Small intestine (tissue), 7 donors: ENCODE results near the gene PMS1. TPM values are rescaled to one million over a fixed set of nuclear protein-coding genes. Genes with fewer than 3 reads are reported as not detected.

Source experiments
- DNase-seq, 2 donors: peaks; one replicate each; pipeline versions ENCODE4 v3.0.0 to v3.0.0-alpha.2; 2013
- FAIRE-seq: peaks from 2 replicates; lab custom pipeline; 2012; peaks lifted over from hg19 to GRCh38; lab: Jason Lieb, UNC
- H3K27ac ChIP-seq, 3 donors: one replicate each; pipeline ENCODE4 v1.5.1; 2013; ENCODE audit warnings: low read length in 2 of 3, mild to moderate bottlenecking in 2 of 3, control low read depth in 1 of 3, inconsistent platforms in 1 of 3, low read depth in 1 of 3, moderate library complexity in 1 of 3
- H3K27me3 ChIP-seq, 3 donors: one replicate each; pipeline ENCODE4 v1.6.1; 2013; ENCODE audit warnings: low read length in 3 of 3, inconsistent platforms in 1 of 3; ENCODE audit not compliant: control insufficient read depth in 3 of 3, insufficient read depth in 3 of 3
- H3K36me3 ChIP-seq, 3 donors: one replicate each; pipeline ENCODE4 v1.6.1; 2013; ENCODE audit warnings: low read length in 3 of 3, inconsistent platforms in 1 of 3, low read depth in 1 of 3, mild to moderate bottlenecking in 1 of 3, moderate library complexity in 1 of 3; ENCODE audit not compliant: control insufficient read depth in 3 of 3, insufficient read depth in 2 of 3
- H3K4me1 ChIP-seq, 3 donors: one replicate each; pipeline ENCODE4 v1.6.1; 2013; ENCODE audit warnings: low read length in 2 of 3, inconsistent platforms in 1 of 3, low read depth in 1 of 3, mild to moderate bottlenecking in 1 of 3, moderate library complexity in 1 of 3; ENCODE audit not compliant: control insufficient read depth in 3 of 3, insufficient read depth in 2 of 3
- H3K4me3 ChIP-seq, 3 donors: one replicate each; pipeline ENCODE4 v1.5.1; 2013; ENCODE audit warnings: low read length in 3 of 3, control low read depth in 1 of 3, inconsistent platforms in 1 of 3, low read depth in 1 of 3, mild to moderate bottlenecking in 1 of 3, moderate library complexity in 1 of 3
- H3K9me3 ChIP-seq, 2 donors: one replicate each; pipeline ENCODE4 v1.6.1; 2013; ENCODE audit warnings: low read depth in 1 of 2, low read length in 1 of 2; ENCODE audit not compliant: control insufficient read depth in 2 of 2, insufficient read depth in 1 of 2
- WGBS, 3 donors: extraction: QIAGEN DNeasy Blood & Tissue Kit; methylation state at CpG; one replicate each; pipeline ENCODE4 v1.1.7; 2013; 5-methylcytosine and 5-hydroxymethylcytosine counted together
- polyA plus RNA-seq, 4 donors: library from polyadenylated mRNA; stranded (reverse) in 3 of 4; unstranded in 1 of 4; fragments of 200-250 nt in 3 of 4; fragments of 120-200 nt in 1 of 4; gene quantifications; one replicate each; pipeline versions ENCODE4 v1.2.1 to v1.2.3, GENCODE V29; 2013
- donor health status: healthy with polysubstance abuse.
- donor health status: control.
- donor health status: control.
- donor health status: Bipolar disorder and iron deficiency.
- donor health status: healthy.

Gene PMS1
- polyA plus RNA-seq, 4 donors = 2.4 to 13.5 (median 8.7) TPM

DNA sequence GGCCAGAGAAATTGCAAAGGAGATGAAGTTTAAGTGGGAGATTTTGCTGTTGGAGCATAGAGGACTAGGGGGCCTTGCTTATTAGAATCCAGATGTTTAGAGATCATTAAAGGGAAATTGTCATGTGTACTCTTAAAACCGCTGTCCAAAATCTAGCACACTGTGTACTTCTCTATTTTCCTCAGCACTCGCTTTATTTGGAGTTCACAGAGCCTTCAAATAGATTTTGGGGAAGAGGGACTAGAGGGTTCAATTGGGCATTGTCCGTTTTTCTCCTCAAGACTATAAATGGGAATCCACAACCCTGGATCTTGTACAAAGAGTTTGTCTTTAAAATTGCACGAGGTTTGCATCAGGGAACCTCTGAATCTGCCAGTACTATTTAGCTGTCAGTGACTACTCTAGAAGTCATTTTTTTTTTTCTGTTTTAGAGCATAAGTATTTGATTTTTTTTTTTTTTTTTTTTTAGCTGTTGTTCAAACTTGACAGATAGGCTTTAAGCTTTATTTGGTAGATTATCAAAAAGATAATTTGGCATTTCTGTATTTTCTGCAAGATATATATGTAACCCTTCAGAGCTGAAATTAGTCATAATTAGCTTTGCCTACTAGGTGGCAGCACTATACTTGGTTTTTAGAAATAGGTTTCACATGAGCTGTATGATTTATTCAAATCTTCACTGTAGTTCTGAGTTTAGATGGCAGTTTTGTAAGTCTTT lies 14.2 kb downstream of the PMS1 start:
- peak in 1 of 2 donors; percentile 29 for DNase-seq
- Histone ChIP-seq H3K9me3 (no peaks in the 10 kb centered on the region), H3K4me1 (no peaks in the 10 kb centered on the region), H3K4me3 (no peak overlapping the region), H3K36me3 (peaks cover 3 to 14% (median 4%) of the 10 kb centered on the region in 3 donors), H3K27ac (no peak overlapping the region), H3K27me3 (no peaks in the 10 kb centered on the region)
- FAIRE-seq = no peak
- WGBS, 3 donors = 75 to 80% (median 78%) methylated on average over 4 of the region's 4 CpGs

DNA sequence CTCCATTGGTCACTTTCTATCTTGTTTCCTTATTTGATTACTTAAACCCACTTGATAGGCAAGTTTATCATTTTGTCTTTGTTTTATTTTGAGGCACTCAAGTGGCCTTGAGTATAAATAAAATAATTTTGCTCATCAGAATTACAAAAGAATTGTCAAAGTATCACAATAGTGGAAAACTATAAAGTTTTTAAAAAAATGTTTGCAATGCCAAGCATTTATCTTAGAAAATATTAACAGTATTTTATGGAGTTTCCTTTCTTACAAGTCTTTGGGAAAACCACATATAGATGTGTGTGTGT lies 14.7 kb downstream of the PMS1 start:
- no peaks in the 10 kb centered on the region for H3K27me3 ChIP-seq
- no peaks in the 10 kb centered on the region for H3K9me3 ChIP-seq
- H3K4me3 ChIP-seq = no peak overlapping the region
- peaks cover 3 to 11% (median 3%) of the 10 kb centered on the region in 3 donors for H3K36me3 ChIP-seq
- no peak for FAIRE-seq
- DNase-seq = no peak
- H3K27ac ChIP-seq = no peak overlapping the region
- no peaks in the 10 kb centered on the region for H3K4me1 ChIP-seq

DNA sequence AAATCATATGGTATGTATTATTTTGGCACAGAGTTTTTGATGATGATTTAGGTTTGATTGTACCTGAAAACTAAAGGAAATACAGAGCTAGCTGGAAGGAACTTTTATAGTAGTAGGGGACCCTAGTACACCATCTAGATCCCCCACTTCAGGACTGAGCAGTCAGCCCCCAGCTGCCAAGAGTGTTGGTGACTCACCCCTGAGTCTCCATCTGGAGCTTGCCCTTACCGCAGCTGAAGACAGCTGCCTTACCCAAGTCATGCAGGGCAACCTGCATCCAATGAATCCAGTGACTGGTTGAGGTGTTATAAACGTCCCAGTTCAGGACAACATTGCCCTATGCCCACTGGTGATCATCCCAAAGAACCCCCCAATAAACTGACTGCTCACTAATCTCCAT lies 15.3 kb downstream of the PMS1 start:
- no peak overlapping the region for H3K27ac ChIP-seq
- no peaks in the 10 kb centered on the region for H3K9me3 ChIP-seq
- DNase-seq (no peak), FAIRE-seq (no peak)
- 78 to 85% (median 82%) methylated on average over 2 of the region's 2 CpGs for WGBS, 3 donors
- H3K4me3 ChIP-seq = no peak overlapping the region
- no peaks in the 10 kb centered on the region for H3K27me3 ChIP-seq
- peaks cover 3 to 8% (median 5%) of the 10 kb centered on the region in 3 donors for H3K36me3 ChIP-seq
- H3K4me1 ChIP-seq = no peaks in the 10 kb centered on the region

DNA sequence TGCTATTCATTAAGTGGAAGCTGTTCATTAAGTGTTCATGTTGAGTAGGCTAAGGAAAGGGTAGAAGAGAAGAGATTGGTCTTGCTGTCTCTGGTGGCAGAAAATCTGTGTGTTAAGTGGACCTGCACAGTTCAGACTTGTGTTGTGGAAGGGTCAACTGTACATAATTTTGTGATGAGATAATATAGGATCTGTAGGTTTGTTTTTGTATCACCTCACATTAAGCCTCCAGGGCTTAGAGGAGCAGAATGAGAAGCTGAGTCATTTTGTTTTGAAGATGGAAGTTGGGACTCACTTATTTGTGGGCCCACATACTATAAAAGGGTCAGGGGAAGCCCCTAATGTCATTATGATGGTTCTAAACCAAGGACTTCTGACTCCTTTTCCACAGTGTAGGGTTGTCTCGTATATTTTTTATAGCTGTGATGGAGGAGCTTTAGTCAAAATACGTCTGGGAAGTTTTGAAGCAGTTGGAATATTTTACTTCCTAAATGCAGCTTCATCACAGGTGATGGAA lies 18.2 kb downstream of the PMS1 start:
- Histone ChIP-seq H3K4me3 (no peak overlapping the region), H3K36me3 (peaks cover 0 to 5% (median 2%) of the 10 kb centered on the region in 3 donors), H3K9me3 (no peaks in the 10 kb centered on the region), H3K4me1 (no peaks in the 10 kb centered on the region), H3K27ac (no peak overlapping the region), H3K27me3 (no peaks in the 10 kb centered on the region)
- no peak for FAIRE-seq
- DNase-seq = no peak
- whole genome bisulfite sequencing, 3 donors = 84 to 94% (median 93%) methylated on average over 2 of the region's 2 CpGs

DNA sequence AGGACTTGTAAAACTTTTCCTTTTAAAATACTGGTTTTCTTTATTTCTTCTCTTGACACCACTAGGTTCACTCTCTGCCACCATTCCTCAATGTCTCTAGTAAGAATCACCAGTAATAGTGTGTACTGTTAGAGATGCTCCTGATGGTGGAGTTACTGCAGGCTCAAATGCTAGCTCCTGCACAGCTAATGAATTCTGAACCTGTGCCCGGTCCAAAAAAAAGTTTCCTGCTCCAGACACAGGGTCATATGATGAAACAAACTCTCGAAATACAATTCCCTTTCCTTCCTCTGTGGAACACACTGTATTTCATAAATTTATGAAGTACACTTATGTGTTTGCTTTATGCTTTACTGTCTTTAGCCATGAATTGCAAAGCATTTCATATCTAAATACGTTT lies 19.2 kb downstream of the PMS1 start:
- DNase-seq = no peak
- H3K4me1 ChIP-seq = no peaks in the 10 kb centered on the region
- no peak for FAIRE-seq
- no peaks in the 10 kb centered on the region for H3K27me3 ChIP-seq
- WGBS, 3 donors = 88 to 98% (median 94%) methylated on average over 3 of the region's 3 CpGs
- H3K4me3 ChIP-seq = no peak overlapping the region
- H3K36me3 ChIP-seq = peaks cover 0 to 8% (median 2%) of the 10 kb centered on the region in 3 donors
- H3K9me3 ChIP-seq = peaks cover 0 to 4% of the 10 kb centered on the region in 2 donors
- no peak overlapping the region for H3K27ac ChIP-seq

DNA sequence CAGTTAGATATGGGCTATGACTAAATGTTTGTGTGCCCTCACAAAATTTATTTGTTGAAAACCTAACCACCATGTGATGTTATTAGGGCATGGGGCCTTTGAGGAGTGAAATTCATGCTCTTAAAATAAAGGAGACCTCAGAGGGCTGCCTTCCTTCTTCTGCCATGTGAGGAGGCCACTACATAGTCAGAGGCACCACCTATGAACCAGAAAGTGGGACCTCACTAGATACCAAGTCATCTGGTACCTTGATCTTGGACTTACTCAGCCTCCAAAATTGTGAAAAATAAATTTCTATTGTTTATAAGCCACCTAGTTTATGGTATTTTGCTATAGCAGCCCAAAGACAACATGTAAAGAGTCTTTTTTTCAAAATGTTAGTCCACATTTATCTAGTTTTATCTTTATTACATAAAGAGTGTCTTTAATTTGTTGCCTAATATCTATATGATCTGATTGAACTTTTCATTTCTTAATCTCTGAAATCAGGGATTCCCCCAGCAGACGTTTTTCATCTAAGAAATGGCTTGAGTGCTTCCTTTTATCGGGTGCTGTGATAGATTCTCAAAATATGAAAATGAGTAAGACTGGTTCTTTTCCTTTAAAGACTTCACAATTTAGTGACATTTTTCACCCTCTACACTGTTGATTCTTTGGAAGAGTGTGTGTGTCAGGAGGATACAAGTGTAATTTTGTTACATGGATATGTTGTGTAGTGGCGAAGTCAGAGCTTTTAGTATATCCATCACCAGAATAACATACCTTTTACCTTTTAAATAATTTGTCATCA lies 34.2 kb downstream of the PMS1 start:
- DNase-seq (no peak), FAIRE-seq (no peak)
- 70 to 80% (median 74%) methylated on average over 3 of the region's 3 CpGs for WGBS, 3 donors
- Histone ChIP-seq H3K4me3 (no peak overlapping the region), H3K27ac (no peak overlapping the region), H3K36me3 (peaks cover 0 to 7% (median 0%) of the 10 kb centered on the region in 3 donors), H3K27me3 (no peaks in the 10 kb centered on the region), H3K9me3 (no peaks in the 10 kb centered on the region), H3K4me1 (no peaks in the 10 kb centered on the region)

DNA sequence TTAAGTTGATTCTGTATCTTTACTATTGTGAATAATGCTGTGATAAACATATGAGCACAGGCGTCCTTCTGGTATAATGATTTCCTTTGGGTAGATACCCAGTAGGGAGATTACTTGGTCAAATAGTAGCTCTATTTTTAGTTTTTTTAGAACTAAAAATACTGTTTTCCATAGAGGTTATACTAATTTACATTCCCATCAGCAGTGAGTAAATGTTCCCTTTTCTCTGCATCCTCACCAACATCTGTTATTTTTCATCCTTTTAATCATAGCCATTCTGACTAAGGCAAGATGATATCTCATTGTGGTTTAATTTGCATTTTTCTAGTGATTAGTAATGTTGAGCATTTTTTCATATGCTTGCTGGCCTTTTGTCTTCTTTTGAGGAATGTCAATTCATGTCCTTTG lies 35.1 kb downstream of the PMS1 start:
- Histone ChIP-seq H3K27ac (no peak overlapping the region), H3K4me3 (no peak overlapping the region), H3K27me3 (no peaks in the 10 kb centered on the region), H3K36me3 (peaks cover 0 to 7% (median 0%) of the 10 kb centered on the region in 3 donors), H3K9me3 (no peaks in the 10 kb centered on the region), H3K4me1 (no peaks in the 10 kb centered on the region)
- 85 to 98% (median 93%) methylated on average over 1 of the region's 1 CpG for WGBS, 3 donors
- FAIRE-seq (no peak), DNase-seq (no peak)

DNA sequence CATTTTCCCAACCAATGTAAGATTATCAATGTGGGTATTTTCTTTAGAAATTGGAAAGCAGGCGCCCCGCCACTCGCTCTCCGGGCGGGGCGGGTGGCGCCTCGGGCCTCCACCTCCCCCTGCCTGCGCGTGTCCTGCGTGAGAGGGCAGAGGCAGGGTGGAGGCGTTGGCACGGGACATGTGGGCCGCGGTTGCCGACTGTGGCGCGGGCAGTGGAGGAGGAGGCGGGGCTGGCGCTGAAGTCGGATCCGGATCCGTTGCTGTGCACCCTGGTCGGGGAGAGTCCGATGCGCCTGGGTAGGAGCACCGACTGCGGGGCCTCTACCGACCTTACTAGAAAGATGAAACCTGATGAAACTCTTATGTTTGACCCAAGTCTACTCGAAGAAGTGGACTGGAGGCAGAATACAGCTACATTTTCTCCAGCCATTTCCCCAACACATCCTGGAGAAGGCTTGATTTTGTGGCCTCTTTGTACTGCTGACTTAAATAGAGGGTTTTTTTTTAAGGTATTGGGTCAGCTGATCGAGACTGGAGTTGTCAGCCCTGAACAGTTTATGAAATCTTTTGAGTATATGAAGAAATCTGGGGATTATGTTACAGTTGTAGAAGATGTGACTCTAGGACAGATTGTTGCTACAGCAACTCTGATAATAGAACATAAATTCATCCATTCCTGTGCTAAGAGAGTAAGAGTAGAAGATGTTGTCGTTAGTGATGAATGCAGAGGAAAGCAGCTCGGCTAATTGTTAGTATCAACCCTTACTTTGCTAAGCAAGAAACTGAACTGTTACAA lies 37.9 kb downstream of the PMS1 start:
- no peak for FAIRE-seq
- H3K36me3 ChIP-seq = peaks cover 0 to 7% (median 0%) of the 10 kb centered on the region in 3 donors
- WGBS, 3 donors = 96 to 97% (median 97%) methylated on average over 33 of the region's 33 CpGs
- H3K27ac ChIP-seq = no peak overlapping the region
- DNase-seq = no peak
- H3K27me3 ChIP-seq = no peaks in the 10 kb centered on the region
- H3K4me3 ChIP-seq = no peak overlapping the region
- H3K4me1 ChIP-seq = no peaks in the 10 kb centered on the region
- H3K9me3 ChIP-seq = no peaks in the 10 kb centered on the region
